OCI-LY7 (cell line): ENCODE results near the gene RBM18. TPM values are rescaled to one million over a fixed set of nuclear protein-coding genes. Genes with fewer than 3 reads are reported as not detected.

Experiments
- BruUV-seq: library from RNA; stranded (reverse); fragments of 400-500 nt; replicated peaks from 2 replicates; lab custom pipeline; 2021; lab: Mats Ljungman, UMichigan
- CTCF ChIA-PET: fragments of 300-600 bp; sonication (Branson Sonifier 250); formaldehyde crosslinking; loops from one replicate; lab custom pipeline; 2022; ENCODE audit warnings: antibody characterized with exemption; ENCODE audit not compliant: unreplicated experiment; lab: Charles Lee
- POLR2A ChIA-PET: fragments of 300-600 bp; sonication (Branson Sonifier 250); formaldehyde crosslinking; loops from one replicate; lab custom pipeline; 2022; ENCODE audit warnings: antibody characterized with exemption; lab: Charles Lee
- DNase-seq: peaks from one replicate; pipeline ENCODE4 v3.0.0-alpha.2; 2015; ENCODE audit warnings: low spot score
- H2AFZ ChIP-seq: fragments of 200-600 bp; sonication (generic), shearing (Covaris generic); 2 replicates; pipeline ENCODE4 v1.6.1; 2014; ENCODE audit warnings: mild to moderate bottlenecking, antibody characterized with exemption, low read length, moderate library complexity
- H3K27ac ChIP-seq: fragments of 200-600 bp; sonication (generic); 2 replicates; pipeline ENCODE4 v1.5.1; 2014; ENCODE audit warnings: mixed run types, low read depth, mild to moderate bottlenecking, moderate library complexity, low read length, inconsistent platforms; ENCODE audit not compliant: poor library complexity, severe bottlenecking
- H3K36me3 ChIP-seq: fragments of 200-600 bp; sonication (generic); 2 replicates; pipeline ENCODE4 v1.6.1; 2014; ENCODE audit warnings: mild to moderate bottlenecking, antibody characterized with exemption, low read length, moderate library complexity, mixed read lengths; ENCODE audit not compliant: insufficient read depth
- H3K4me1 ChIP-seq: fragments of 200-600 bp; sonication (generic); 2 replicates; pipeline ENCODE4 v1.5.1; 2014; ENCODE audit warnings: mild to moderate bottlenecking, low read length; ENCODE audit not compliant: insufficient read depth, poor library complexity, severe bottlenecking
- H3K4me2 ChIP-seq: fragments of 200-600 bp; sonication (generic); 2 replicates; pipeline ENCODE4 v1.6.1; 2014; ENCODE audit warnings: mild to moderate bottlenecking, low read length
- H3K4me3 ChIP-seq: fragments of 200-600 bp; sonication (generic); 2 replicates; pipeline ENCODE4 v1.5.1; 2014; ENCODE audit warnings: mild to moderate bottlenecking, low read depth, low read length; ENCODE audit not compliant: poor library complexity, severe bottlenecking
- H3K79me2 ChIP-seq: fragments of 200-600 bp; sonication (generic); 2 replicates; pipeline ENCODE4 v1.6.1; 2016; ENCODE audit warnings: low read depth, mild to moderate bottlenecking, low read length, moderate library complexity, mixed read lengths; ENCODE audit not compliant: insufficient read depth
- H3K9me2 ChIP-seq: fragments of 200-600 bp; sonication (generic); 2 replicates; pipeline ENCODE4 v1.6.1; 2016; ENCODE audit warnings: mild to moderate bottlenecking, low read length, mixed read lengths; ENCODE audit not compliant: insufficient read depth
- H3K9me3 ChIP-seq: fragments of 200-600 bp; sonication (generic); 2 replicates; pipeline ENCODE4 v1.6.1; 2014; ENCODE audit warnings: mild to moderate bottlenecking, mixed run types, low read length, mixed read lengths
- H4K20me1 ChIP-seq: fragments of 200-600 bp; sonication (generic); 2 replicates; pipeline ENCODE4 v1.6.1; 2014; ENCODE audit warnings: mild to moderate bottlenecking, antibody characterized with exemption, low read length, moderate library complexity, mixed read lengths; ENCODE audit not compliant: insufficient read depth
- CTCF ChIP-seq: fragments of 200-600 bp; sonication (generic); conservative IDR thresholded peaks from 2 replicates; pipeline ENCODE4 v1.5.1; 2014; ENCODE audit warnings: mild to moderate bottlenecking, antibody characterized with exemption, low read length, moderate library complexity, mixed read lengths
- EZH2phosphoT487 ChIP-seq: fragments of 200-600 bp; sonication (generic); IDR thresholded peaks from 2 replicates; pipeline ENCODE4 v1.6.1; 2018; ENCODE audit warnings: low read depth, borderline replicate concordance, mild to moderate bottlenecking, mixed run types, antibody characterized with exemption, low read length, moderate library complexity, mixed read lengths
- intact Hi-C: fragments of 100-400 bp; cut with micrococcal nuclease; formaldehyde crosslinking; loops from one replicate; pipeline ENCODE4 v1.10.0; 2022; ENCODE audit not compliant: unreplicated experiment
- total RNA-seq, 2 experiments: library from RNA; depleted of rRNA in 1 of 2; stranded (reverse); fragments of >200 nt in 1 of 2; shearing (Covaris generic) in 1 of 2; gene quantifications; 2 replicates each; pipeline ENCODE4 v1.2.3, GENCODE V29; 2014 to 2022

RBM18 gene
- total RNA-seq, 2 experiments from 2014 or later, result 8.3 to 22.2 TPM

GRCh38 chr9:122214507-122214906 is 50.1 kb downstream of the RBM18 start:
- no peak for DNase-seq
- Histone ChIP-seq H3K36me3 (no peaks in the 10 kb centered on the region), H3K9me2 (no peaks in the 10 kb centered on the region), H3K79me2 (no peaks in the 10 kb centered on the region), H3K4me2 (peak overlapping the region; percentile 45), H2AFZ (no peak overlapping the region), H3K4me3 (peak overlapping the region; percentile 48), H3K4me1 (peaks cover 4% of the 10 kb centered on the region), H3K27ac (no peak overlapping the region), H3K9me3 (no peaks in the 10 kb centered on the region), H4K20me1 (no peaks in the 10 kb centered on the region)
- no TSS peak for BruUV-seq
- POLR2A ChIA-PET, result no interaction called here
- CTCF ChIA-PET, result no interaction called here
- intact Hi-C loops, result no loop called here
- no peak for TF ChIP-seq CTCF

- no peaks in the 10 kb centered on the region for H3K36me3 ChIP-seq
- H3K4me1 ChIP-seq, result peaks cover 4% of the 10 kb centered on the region
- H3K4me2 ChIP-seq, result peak overlapping the region; percentile 45
- H2AFZ ChIP-seq, result peak overlapping the region; percentile 3; the same call in 1 of the 2 replicates
- POLR2A ChIA-PET, result interaction anchor here (0.6 kb wide), 1 partner anchor 834 kb away, joined by 5 read pairs; no protein-coding TSS in a partner anchor
- intact Hi-C loops, result no loop called here
- CTCF ChIA-PET, result no interaction called here
- no peaks in the 10 kb centered on the region for H3K79me2 ChIP-seq
- DNase-seq, result peak; percentile 72
- no peaks in the 10 kb centered on the region for H3K9me2 ChIP-seq
- H3K27ac ChIP-seq, result no peak overlapping the region
- no TSS peak for BruUV-seq
- peak overlapping the region; percentile 48 for H3K4me3 ChIP-seq
- no peak for TF ChIP-seq CTCF
- H3K9me3 ChIP-seq, result no peaks in the 10 kb centered on the region
- H4K20me1 ChIP-seq, result no peaks in the 10 kb centered on the region
These were observed 50.8 kb downstream of the RBM18 start for GRCh38 chr9:122213589-122214413.

- DNase-seq, result no peak
- Histone ChIP-seq H3K4me3 (peak overlapping the region; percentile 48), H2AFZ (no peak overlapping the region), H3K9me3 (no peaks in the 10 kb centered on the region), H3K4me1 (peaks cover 4% of the 10 kb centered on the region), H3K27ac (no peak overlapping the region), H3K36me3 (no peaks in the 10 kb centered on the region), H3K9me2 (no peaks in the 10 kb centered on the region), H3K4me2 (peak overlapping the region; percentile 45; the same call in 1 of the 2 replicates), H4K20me1 (no peaks in the 10 kb centered on the region), H3K79me2 (no peaks in the 10 kb centered on the region)
- intact Hi-C loops, result no loop called here
- BruUV-seq, result no TSS peak
- POLR2A ChIA-PET, result no interaction called here
- TF ChIP-seq EZH2phosphoT487 (no peak), CTCF (no peak)
- CTCF ChIA-PET, result no interaction called here
These were observed 51.5 kb downstream of the RBM18 start for GRCh38 chr9:122213102-122213588.
